ENCODE measurements around the gene PDE4D.

Gene PDE4D

GRCh38 chr5:59569608-59570334 lies 323.8 kb downstream of the PDE4D start:
- Histone ChIP-seq H3K9ac (ENCODE audit: low read length) (no peak overlapping the region), H3K4me3 (ENCODE audit: low read length) (no peak overlapping the region), H3K4me1 (ENCODE audit: control insufficient read depth, insufficient read depth, low read length) (peaks cover 5% of the 10 kb centered on the region), H3K9me3 (ENCODE audit: control insufficient read depth, low read length) (no peaks in the 10 kb centered on the region), H3K27me3 (ENCODE audit: control insufficient read depth, insufficient read depth, low read length) (no peaks in the 10 kb centered on the region), H3K36me3 (ENCODE audit: control insufficient read depth, insufficient read depth, low read length) (no peaks in the 10 kb centered on the region)

GRCh38 chr5:59569158-59569557 lies 324.4 kb downstream of the PDE4D start:
- peaks cover 5% of the 10 kb centered on the region for H3K4me1 ChIP-seq (ENCODE audit: control insufficient read depth, insufficient read depth, low read length)
- no peak overlapping the region for H3K9ac ChIP-seq (ENCODE audit: low read length)
- H3K9me3 ChIP-seq (ENCODE audit: control insufficient read depth, low read length), result no peaks in the 10 kb centered on the region
- no peak overlapping the region for H3K4me3 ChIP-seq (ENCODE audit: low read length)
- no peaks in the 10 kb centered on the region for H3K36me3 ChIP-seq (ENCODE audit: control insufficient read depth, insufficient read depth, low read length)
- no peaks in the 10 kb centered on the region for H3K27me3 ChIP-seq (ENCODE audit: control insufficient read depth, insufficient read depth, low read length)

GRCh38 chr5:59568161-59568560 lies 325.4 kb downstream of the PDE4D start:
- Histone ChIP-seq H3K27me3 (ENCODE audit: control insufficient read depth, insufficient read depth, low read length) (no peaks in the 10 kb centered on the region), H3K36me3 (ENCODE audit: control insufficient read depth, insufficient read depth, low read length) (no peaks in the 10 kb centered on the region), H3K4me1 (ENCODE audit: control insufficient read depth, insufficient read depth, low read length) (peaks cover 7% of the 10 kb centered on the region), H3K9me3 (ENCODE audit: control insufficient read depth, low read length) (no peaks in the 10 kb centered on the region), H3K9ac (ENCODE audit: low read length) (no peak overlapping the region), H3K4me3 (ENCODE audit: low read length) (no peak overlapping the region)

- Histone ChIP-seq H3K9me3 (ENCODE audit: control insufficient read depth, low read length) (no peaks in the 10 kb centered on the region), H3K27me3 (ENCODE audit: control insufficient read depth, insufficient read depth, low read length) (no peaks in the 10 kb centered on the region), H3K4me3 (ENCODE audit: low read length) (no peak overlapping the region), H3K36me3 (ENCODE audit: control insufficient read depth, insufficient read depth, low read length) (no peaks in the 10 kb centered on the region), H3K4me1 (ENCODE audit: control insufficient read depth, insufficient read depth, low read length) (peaks cover 16% of the 10 kb centered on the region), H3K9ac (ENCODE audit: low read length) (no peak overlapping the region)
These were observed 328.0 kb downstream of the PDE4D start for GRCh38 chr5:59565551-59565950.

- no peaks in the 10 kb centered on the region for H3K9me3 ChIP-seq (ENCODE audit: control insufficient read depth, low read length)
- no peak overlapping the region for H3K9ac ChIP-seq (ENCODE audit: low read length)
- no peaks in the 10 kb centered on the region for H3K36me3 ChIP-seq (ENCODE audit: control insufficient read depth, insufficient read depth, low read length)
- H3K4me3 ChIP-seq (ENCODE audit: low read length), result no peak overlapping the region
- H3K4me1 ChIP-seq (ENCODE audit: control insufficient read depth, insufficient read depth, low read length), result peaks cover 20% of the 10 kb centered on the region
- no peaks in the 10 kb centered on the region for H3K27me3 ChIP-seq (ENCODE audit: control insufficient read depth, insufficient read depth, low read length)
These were observed 328.6 kb downstream of the PDE4D start for GRCh38 chr5:59564895-59565294.

GRCh38 chr5:59562756-59563389 lies 330.7 kb downstream of the PDE4D start:
- no peaks in the 10 kb centered on the region for H3K9me3 ChIP-seq (ENCODE audit: control insufficient read depth, low read length)
- H3K4me1 ChIP-seq (ENCODE audit: control insufficient read depth, insufficient read depth, low read length), result peaks cover 20% of the 10 kb centered on the region
- H3K36me3 ChIP-seq (ENCODE audit: control insufficient read depth, insufficient read depth, low read length), result no peaks in the 10 kb centered on the region
- no peaks in the 10 kb centered on the region for H3K27me3 ChIP-seq (ENCODE audit: control insufficient read depth, insufficient read depth, low read length)
- no peak overlapping the region for H3K4me3 ChIP-seq (ENCODE audit: low read length)
- H3K9ac ChIP-seq (ENCODE audit: low read length), result no peak overlapping the region

GRCh38 chr5:59560553-59560952 lies 333.0 kb downstream of the PDE4D start:
- Histone ChIP-seq H3K9ac (ENCODE audit: low read length) (no peak overlapping the region), H3K27me3 (ENCODE audit: control insufficient read depth, insufficient read depth, low read length) (no peaks in the 10 kb centered on the region), H3K36me3 (ENCODE audit: control insufficient read depth, insufficient read depth, low read length) (no peaks in the 10 kb centered on the region), H3K9me3 (ENCODE audit: control insufficient read depth, low read length) (no peaks in the 10 kb centered on the region), H3K4me3 (ENCODE audit: low read length) (no peak overlapping the region), H3K4me1 (ENCODE audit: control insufficient read depth, insufficient read depth, low read length) (peaks cover 15% of the 10 kb centered on the region)

- Histone ChIP-seq H3K36me3 (ENCODE audit: control insufficient read depth, insufficient read depth, low read length) (no peaks in the 10 kb centered on the region), H3K4me3 (ENCODE audit: low read length) (no peak overlapping the region), H3K9me3 (ENCODE audit: control insufficient read depth, low read length) (no peaks in the 10 kb centered on the region), H3K9ac (ENCODE audit: low read length) (no peak overlapping the region), H3K4me1 (ENCODE audit: control insufficient read depth, insufficient read depth, low read length) (peaks cover 15% of the 10 kb centered on the region), H3K27me3 (ENCODE audit: control insufficient read depth, insufficient read depth, low read length) (no peaks in the 10 kb centered on the region)
These were observed 333.7 kb downstream of the PDE4D start for GRCh38 chr5:59559847-59560246.

- H3K4me3 ChIP-seq (ENCODE audit: low read length), result no peak overlapping the region
- H3K9me3 ChIP-seq (ENCODE audit: control insufficient read depth, low read length), result no peaks in the 10 kb centered on the region
- peaks cover 15% of the 10 kb centered on the region for H3K4me1 ChIP-seq (ENCODE audit: control insufficient read depth, insufficient read depth, low read length)
- H3K9ac ChIP-seq (ENCODE audit: low read length), result no peak overlapping the region
- H3K36me3 ChIP-seq (ENCODE audit: control insufficient read depth, insufficient read depth, low read length), result no peaks in the 10 kb centered on the region
- no peaks in the 10 kb centered on the region for H3K27me3 ChIP-seq (ENCODE audit: control insufficient read depth, insufficient read depth, low read length)
These were observed 334.2 kb downstream of the PDE4D start for GRCh38 chr5:59559323-59559722.

GRCh38 chr5:59558501-59558900 lies 335.0 kb downstream of the PDE4D start:
- Histone ChIP-seq H3K4me3 (ENCODE audit: low read length) (no peak overlapping the region), H3K9ac (ENCODE audit: low read length) (no peak overlapping the region), H3K27me3 (ENCODE audit: control insufficient read depth, insufficient read depth, low read length) (no peaks in the 10 kb centered on the region), H3K4me1 (ENCODE audit: control insufficient read depth, insufficient read depth, low read length) (peaks cover 15% of the 10 kb centered on the region), H3K36me3 (ENCODE audit: control insufficient read depth, insufficient read depth, low read length) (no peaks in the 10 kb centered on the region), H3K9me3 (ENCODE audit: control insufficient read depth, low read length) (no peaks in the 10 kb centered on the region)

GRCh38 chr5:59557572-59557971 lies 336.0 kb downstream of the PDE4D start:
- H3K36me3 ChIP-seq (ENCODE audit: control insufficient read depth, insufficient read depth, low read length), result no peaks in the 10 kb centered on the region
- peaks cover 7% of the 10 kb centered on the region for H3K4me1 ChIP-seq (ENCODE audit: control insufficient read depth, insufficient read depth, low read length)
- no peak overlapping the region for H3K9ac ChIP-seq (ENCODE audit: low read length)
- no peaks in the 10 kb centered on the region for H3K27me3 ChIP-seq (ENCODE audit: control insufficient read depth, insufficient read depth, low read length)
- no peak overlapping the region for H3K4me3 ChIP-seq (ENCODE audit: low read length)
- no peaks in the 10 kb centered on the region for H3K9me3 ChIP-seq (ENCODE audit: control insufficient read depth, low read length)

GRCh38 chr5:59555596-59555995 lies 337.9 kb downstream of the PDE4D start:
- Histone ChIP-seq H3K27me3 (ENCODE audit: control insufficient read depth, insufficient read depth, low read length) (no peaks in the 10 kb centered on the region), H3K9me3 (ENCODE audit: control insufficient read depth, low read length) (no peaks in the 10 kb centered on the region), H3K9ac (ENCODE audit: low read length) (no peak overlapping the region), H3K4me3 (ENCODE audit: low read length) (no peak overlapping the region), H3K4me1 (ENCODE audit: control insufficient read depth, insufficient read depth, low read length) (peaks cover 4% of the 10 kb centered on the region), H3K36me3 (ENCODE audit: control insufficient read depth, insufficient read depth, low read length) (no peaks in the 10 kb centered on the region)

All from mucosa of stomach (tissue), 1 donor.